ES-I3 (cell line): Measurements from ENCODE around the gene DYRK4.
"Not testable (repeated sequence)": the region's sequence is repeated elsewhere in the genome, so short reads cannot be mapped to it uniquely, and the experiment has no call there.

ENCODE experiments used
- H3K36me3 ChIP-seq: 2 replicates; pipeline ENCODE4 v1.6.1; 2013; ENCODE audit warnings: mild to moderate bottlenecking, low read length, control low read depth, moderate library complexity; ENCODE audit not compliant: insufficient read depth
- H3K4me1 ChIP-seq: 2 replicates; pipeline ENCODE4 v1.6.1; 2013; ENCODE audit warnings: mild to moderate bottlenecking, control low read depth, low read length; ENCODE audit not compliant: insufficient read depth
- H3K9ac ChIP-seq: 2 replicates; pipeline ENCODE4 v1.6.1; 2013; ENCODE audit warnings: low read depth, mild to moderate bottlenecking, low read length, moderate library complexity
- H3K9me3 ChIP-seq: 2 replicates; pipeline ENCODE4 v1.6.1; 2013; ENCODE audit warnings: mild to moderate bottlenecking, low read length, moderate library complexity; ENCODE audit not compliant: control insufficient read depth, insufficient read depth

Gene DYRK4

DNA sequence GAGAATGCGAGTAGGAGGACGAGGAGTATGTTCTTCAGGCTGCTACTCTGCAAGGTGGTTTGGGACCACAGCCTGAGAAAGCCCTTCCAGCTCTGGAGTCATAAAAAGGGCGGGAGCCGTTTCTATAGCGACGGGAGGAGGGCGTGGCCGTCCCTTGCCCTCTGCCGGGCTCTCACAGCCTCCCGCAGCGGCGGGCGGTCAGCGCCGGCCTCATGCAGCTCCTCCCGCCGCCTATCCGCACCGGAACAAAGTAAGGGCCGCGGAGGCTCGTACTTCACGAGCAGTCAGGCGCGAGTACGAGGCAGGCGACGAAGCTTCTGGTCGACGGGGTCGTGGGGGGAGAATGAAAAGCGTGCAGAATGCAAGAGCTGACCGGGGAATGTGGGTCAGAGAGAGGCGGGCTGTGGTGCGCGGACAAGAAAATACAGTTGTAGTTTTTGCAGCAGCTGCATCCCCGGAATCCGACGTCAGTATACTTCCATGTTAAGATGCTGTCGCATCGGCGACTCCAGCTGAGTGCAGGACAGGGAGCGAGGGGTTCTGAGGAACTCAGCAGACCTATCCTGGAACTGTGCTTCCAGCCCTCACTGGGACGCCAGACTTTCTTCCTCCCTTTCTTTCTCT, at the start of gene DYRK4:
Gene DYRK4, plus strand, starts transcription at position 175 of the 624 bp plus-strand sequence. Its CDS starts 38 bp downstream, at position 213.
- peak within 1 kb of the TSS; percentile 32; the same call in 1 of the 2 replicates for H3K9ac ChIP-seq
- H3K36me3 ChIP-seq, result peaks cover 3% of the 10 kb centered on the region; the same call in 1 of the 2 replicates
- no peaks in the 10 kb centered on the region for H3K9me3 ChIP-seq

GRCh38 chr12:4518106-4518728, 43.8 kb upstream of the DYRK4 start:
- no peaks in the 10 kb centered on the region for H3K4me1 ChIP-seq
- H3K9me3 ChIP-seq, result no peaks in the 10 kb centered on the region
- H3K9ac ChIP-seq, result no peak overlapping the region
- H3K36me3 ChIP-seq, result no peaks in the 10 kb centered on the region; the same call in 1 of the 2 replicates

More for the DNA sequence above, at the start of gene DYRK4:
- no peaks in the 10 kb centered on the region for H3K4me1 ChIP-seq

- not testable (repeated sequence) for H3K36me3 ChIP-seq, H3K9me3 ChIP-seq, H3K9ac ChIP-seq, H3K4me1 ChIP-seq
These were observed 38.6 kb upstream of the DYRK4 start for GRCh38 chr12:4523443-4523842.

DNA sequence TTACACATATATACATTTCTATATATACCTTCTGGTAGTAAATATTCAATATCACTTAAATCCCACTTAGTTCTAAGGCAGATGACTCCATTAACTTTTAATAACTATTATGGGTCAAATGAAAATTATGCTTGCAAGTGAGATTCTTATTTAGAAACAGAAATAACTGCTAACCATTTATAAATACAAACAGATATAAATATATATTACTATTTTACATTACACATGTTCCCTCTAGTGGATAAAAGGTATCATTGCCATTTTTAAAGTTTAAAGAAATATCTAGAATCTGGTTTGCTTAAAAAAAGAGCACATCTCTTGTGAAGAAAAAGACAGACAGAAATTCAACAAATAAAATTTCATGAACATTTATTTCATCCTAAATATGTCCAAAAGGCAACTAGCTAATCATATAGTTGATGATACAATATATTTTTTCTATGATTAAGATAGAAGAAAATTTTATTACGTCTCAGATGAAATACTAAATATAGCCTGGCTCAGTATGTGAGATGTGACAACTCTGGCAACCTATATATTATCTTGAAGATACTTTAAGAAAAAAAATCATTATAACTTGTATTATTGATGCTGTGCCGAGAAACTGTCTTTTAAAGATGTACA, 35.0 kb upstream of the DYRK4 start:
- Histone ChIP-seq H3K36me3 (no peaks in the 10 kb centered on the region), H3K9ac (no peak overlapping the region), H3K4me1 (no peaks in the 10 kb centered on the region)

GRCh38 chr12:4530160-4530559, 31.8 kb upstream of the DYRK4 start:
- H3K36me3 ChIP-seq, result peaks cover 7% of the 10 kb centered on the region; the same call in 1 of the 2 replicates
- H3K4me1 ChIP-seq, result no peaks in the 10 kb centered on the region
- H3K9ac ChIP-seq, result no peak overlapping the region
- no peaks in the 10 kb centered on the region for H3K9me3 ChIP-seq

More for the DNA sequence above, 35.0 kb upstream of the DYRK4 start:
- H3K9me3 ChIP-seq, result no peaks in the 10 kb centered on the region

DNA sequence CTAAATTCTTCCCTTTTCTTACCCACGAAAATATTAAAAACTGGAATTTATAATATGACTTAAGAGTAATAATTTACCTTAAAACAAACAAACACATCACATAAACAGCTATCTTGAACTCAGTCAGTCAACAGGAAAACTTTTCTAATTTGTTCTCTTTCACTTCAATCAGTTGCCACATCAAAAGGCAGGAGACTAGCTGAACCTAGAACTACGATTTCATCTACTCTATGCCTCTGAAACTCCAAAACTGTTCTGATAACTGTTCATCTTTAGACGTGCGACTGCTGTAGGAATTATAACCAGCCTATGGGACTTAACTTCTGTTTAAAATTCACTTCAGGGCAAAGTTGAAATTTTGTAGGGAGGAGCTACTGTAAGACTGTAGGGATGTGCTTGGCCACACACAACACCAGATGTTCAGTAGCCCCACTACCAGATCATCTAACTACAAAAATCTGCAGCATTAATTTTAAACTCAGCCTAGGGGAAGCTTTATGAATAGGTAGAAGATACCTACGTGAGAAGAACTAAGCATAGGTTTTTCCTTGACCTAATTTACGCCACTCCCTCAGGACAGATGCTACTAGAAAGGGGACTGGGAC, 30.9 kb upstream of the DYRK4 start:
- Histone ChIP-seq H3K36me3 (peaks cover 7% of the 10 kb centered on the region; the same call in 1 of the 2 replicates), H3K9ac (no peak overlapping the region), H3K4me1 (no peaks in the 10 kb centered on the region), H3K9me3 (no peaks in the 10 kb centered on the region)

GRCh38 chr12:4535092-4535491, 26.9 kb upstream of the DYRK4 start:
- Histone ChIP-seq H3K9me3 (no peaks in the 10 kb centered on the region), H3K4me1 (peaks cover 4% of the 10 kb centered on the region), H3K9ac (no peak overlapping the region), H3K36me3 (peaks cover 7% of the 10 kb centered on the region; the same call in 1 of the 2 replicates)

DNA sequence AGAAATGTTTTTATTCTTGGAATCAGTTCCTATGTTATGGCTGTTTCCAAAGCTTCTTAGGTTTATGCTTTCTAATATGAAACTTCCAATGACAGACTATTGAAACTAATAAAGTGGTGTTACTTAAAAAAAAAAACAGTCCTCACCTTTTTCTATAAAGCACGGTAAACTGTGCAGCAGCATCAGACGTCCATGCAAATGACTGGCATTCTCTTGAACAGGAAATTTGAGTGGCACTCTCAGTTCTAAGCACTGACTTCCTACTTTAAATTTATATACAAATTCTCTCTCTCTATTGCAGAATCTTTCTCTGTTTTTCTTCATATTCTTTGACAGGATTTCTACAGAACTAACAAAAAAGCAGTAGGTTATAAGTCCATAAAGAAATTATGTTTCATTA, 26.1 kb upstream of the DYRK4 start:
- H3K4me1 ChIP-seq, result peaks cover 5% of the 10 kb centered on the region
- no peaks in the 10 kb centered on the region for H3K9me3 ChIP-seq
- peaks cover 7% of the 10 kb centered on the region; the same call in 1 of the 2 replicates for H3K36me3 ChIP-seq
- H3K9ac ChIP-seq, result no peak overlapping the region

DNA sequence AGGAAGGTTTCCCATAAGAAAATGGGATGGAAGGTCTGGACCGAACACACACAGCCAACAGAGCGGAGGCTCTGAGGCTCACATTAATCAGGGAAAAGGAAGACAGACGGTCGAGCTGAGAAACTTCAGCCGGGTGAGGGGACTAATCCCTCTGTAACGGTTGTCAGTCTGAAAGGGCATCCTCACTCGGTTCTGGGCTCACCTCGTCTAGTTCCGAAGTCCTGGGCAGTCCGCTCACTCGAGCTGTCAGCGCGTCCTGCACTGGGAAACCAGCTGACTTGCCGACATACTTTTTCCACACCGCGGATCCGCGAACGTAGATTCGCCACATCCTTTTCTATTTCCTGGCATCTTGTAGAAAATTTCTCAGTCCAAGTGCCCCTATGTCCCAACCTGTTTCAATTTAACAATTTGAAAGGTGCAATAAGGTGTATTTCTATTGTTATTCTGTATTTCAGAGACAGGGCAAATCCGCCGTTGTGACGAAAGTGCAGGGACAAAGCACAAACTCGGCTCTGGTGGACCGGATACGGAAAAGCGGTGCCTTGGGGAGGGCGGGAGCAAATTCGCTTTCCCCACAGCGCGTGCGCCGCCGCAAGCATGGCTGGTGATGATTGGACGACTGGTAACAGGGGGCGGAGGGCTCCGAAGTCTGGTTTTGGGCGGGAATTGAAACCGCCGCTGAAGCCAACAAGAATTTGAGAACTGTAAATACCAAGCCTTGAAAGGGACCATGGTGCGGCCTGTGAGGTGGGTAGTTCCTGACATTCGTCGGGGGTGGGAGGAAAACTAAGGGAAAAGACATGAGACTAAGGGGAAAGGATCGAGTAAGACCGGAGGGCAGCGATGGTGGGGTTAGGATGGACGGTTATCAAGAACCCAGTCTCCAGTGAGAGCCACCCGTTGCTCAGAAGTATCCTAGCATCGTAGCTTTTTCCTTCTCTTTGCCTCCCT, 23.5 kb upstream of the DYRK4 start, which contains the start of gene RAD51AP1:
Gene RAD51AP1, plus strand, starts transcription at position 684 of the 954 bp plus-strand sequence. Its CDS starts 50 bp downstream, at position 734.
- H3K4me1 ChIP-seq, result peaks cover 5% of the 10 kb centered on the region
- H3K36me3 ChIP-seq, result no peaks in the 10 kb centered on the region; the same call in 1 of the 2 replicates
- peak within 1 kb of the TSS; percentile 73 for H3K9ac ChIP-seq
- no peaks in the 10 kb centered on the region for H3K9me3 ChIP-seq

DNA sequence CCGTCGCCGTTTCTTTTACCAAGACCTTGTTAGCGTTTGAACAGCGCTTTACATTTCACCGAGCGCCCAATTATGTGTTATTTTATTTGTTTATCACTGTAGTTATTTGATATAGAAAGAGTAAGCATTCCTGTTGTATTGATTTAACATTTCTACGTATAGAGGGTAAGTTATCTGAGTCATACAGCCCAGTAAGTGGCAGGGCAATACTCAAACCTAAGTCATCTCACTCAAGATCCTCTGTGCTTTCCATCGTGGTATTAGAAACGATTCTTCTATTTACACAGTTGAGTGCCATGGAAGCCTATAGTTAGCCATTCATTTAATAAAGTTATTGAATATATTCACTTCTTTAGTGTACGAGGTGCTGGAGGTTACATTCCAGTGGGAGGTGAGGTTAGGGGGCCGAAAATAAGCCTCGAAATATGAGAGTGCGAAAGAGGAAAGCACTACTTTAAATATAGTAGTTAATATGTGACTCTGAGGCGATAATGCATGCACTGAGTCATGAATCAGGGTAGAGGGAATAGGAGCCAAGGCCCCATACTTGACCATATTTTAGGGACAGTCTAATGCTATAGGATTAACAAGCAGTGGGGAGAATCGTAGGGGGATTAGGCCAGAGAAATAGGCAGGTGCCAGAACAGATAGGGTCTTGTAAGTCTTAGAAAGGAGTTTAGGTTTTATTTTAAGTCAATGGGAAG, 22.7 kb upstream of the DYRK4 start:
- Histone ChIP-seq H3K9ac (peak overlapping the region; percentile 73), H3K9me3 (no peaks in the 10 kb centered on the region), H3K4me1 (peaks cover 5% of the 10 kb centered on the region), H3K36me3 (no peaks in the 10 kb centered on the region)

DNA sequence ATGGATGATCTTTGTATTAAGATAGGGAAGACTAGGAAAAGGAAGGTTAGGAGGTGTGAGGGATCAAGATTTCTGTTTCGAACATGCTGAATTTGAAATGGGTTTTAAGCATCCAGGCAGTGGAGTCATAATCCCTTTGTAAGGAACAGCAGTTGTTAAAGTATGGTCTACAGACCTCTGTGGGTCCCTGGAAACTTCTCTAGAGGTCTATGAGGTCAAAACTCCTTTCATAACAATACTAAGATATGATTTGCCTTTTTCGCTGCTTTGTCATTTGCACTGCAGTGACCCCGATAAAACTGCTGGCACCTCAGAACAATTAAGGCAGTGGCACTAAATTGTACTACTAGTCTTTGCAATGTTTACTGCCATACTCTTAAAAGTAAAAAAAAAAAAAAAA, 21.8 kb upstream of the DYRK4 start:
- H3K4me1 ChIP-seq, result peaks cover 5% of the 10 kb centered on the region
- H3K36me3 ChIP-seq, result no peaks in the 10 kb centered on the region
- H3K9me3 ChIP-seq, result no peaks in the 10 kb centered on the region
- H3K9ac ChIP-seq, result no peak overlapping the region

DNA sequence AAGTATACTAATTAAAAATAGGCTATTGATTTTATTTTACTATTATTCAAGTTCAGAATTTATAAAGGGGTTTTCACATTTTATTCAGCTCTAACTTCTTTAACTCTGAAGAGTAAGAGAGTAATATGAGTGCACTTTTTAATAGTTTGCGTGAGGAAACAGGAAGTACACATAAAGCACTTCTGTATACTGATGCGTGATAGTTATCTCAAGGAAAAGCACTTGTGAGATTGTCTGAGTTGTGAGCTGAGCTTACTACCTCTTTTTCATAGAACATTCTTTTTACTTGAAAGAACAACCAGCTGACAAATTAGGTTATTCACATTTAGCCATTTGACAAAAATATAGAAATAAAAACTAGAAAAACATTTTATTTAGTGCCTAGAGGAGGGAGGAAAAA, 21.4 kb upstream of the DYRK4 start:
- Histone ChIP-seq H3K4me1 (peaks cover 5% of the 10 kb centered on the region), H3K9ac (no peak overlapping the region), H3K36me3 (no peaks in the 10 kb centered on the region), H3K9me3 (no peaks in the 10 kb centered on the region)

- Histone ChIP-seq H3K9me3 (no peaks in the 10 kb centered on the region), H3K36me3 (peaks cover 4% of the 10 kb centered on the region), H3K9ac (no peak overlapping the region)
These were observed 16.8 kb upstream of the DYRK4 start for GRCh38 chr12:4545195-4545594.

More at GRCh38 chr12:4545195-4545594, 16.8 kb upstream of the DYRK4 start:
- peaks cover 8% of the 10 kb centered on the region for H3K4me1 ChIP-seq
